GM23338 (cell line): ENCODE data around the gene NUMB. TPM values are rescaled to one million over a fixed set of nuclear protein-coding genes. Genes with fewer than 3 reads are reported as not detected.
A peak's percentile ranks its signal among the peaks of the same experiment; 100 is the strongest.

Experiments
- ATAC-seq: fragments of 200-7000 bp; cut with Tn5 transposase; 3 replicates; pipeline ENCODE4 v1.9.1; 2020
- DNase-seq: peaks from one replicate; pipeline ENCODE4 v3.0.0-alpha.2; 2015; ENCODE audit warnings: low spot score
- H2AFZ ChIP-seq: fragments of 200-600 bp; sonication (generic); 2 replicates; pipeline ENCODE4 v1.8.0; 2016; ENCODE audit warnings: antibody characterized with exemption, mild to moderate bottlenecking, moderate library complexity
- H3F3A ChIP-seq: fragments of 200-600 bp; sonication (generic); replicated peaks from 2 replicates; pipeline ENCODE4 v1.8.0; 2017; ENCODE audit warnings: antibody characterized with exemption, mixed run types, low read depth
- H3K27ac ChIP-seq: fragments of 200-600 bp; sonication (generic); 2 replicates; pipeline ENCODE4 v1.6.1; 2016; ENCODE audit warnings: low read depth
- H3K27me3 ChIP-seq: fragments of 200-600 bp; sonication (generic); 2 replicates; pipeline ENCODE4 v1.8.0; 2016; ENCODE audit warnings: mild to moderate bottlenecking, mixed run types, moderate library complexity; ENCODE audit not compliant: insufficient read depth
- H3K36me3 ChIP-seq: fragments of 200-600 bp; sonication (generic); 2 replicates; pipeline ENCODE4 v1.8.0; 2016; ENCODE audit warnings: mild to moderate bottlenecking; ENCODE audit not compliant: insufficient read depth
- H3K4me1 ChIP-seq: fragments of 200-600 bp; sonication (generic); 2 replicates; pipeline ENCODE4 v1.8.0; 2016; ENCODE audit warnings: mild to moderate bottlenecking, moderate library complexity; ENCODE audit not compliant: insufficient read depth
- H3K4me2 ChIP-seq: fragments of 200-600 bp; sonication (generic); 2 replicates; pipeline ENCODE4 v1.7.1; 2017; ENCODE audit warnings: mixed run types
- H3K4me3 ChIP-seq: fragments of 200-600 bp; sonication (generic); 2 replicates; pipeline ENCODE4 v1.6.1; 2016; ENCODE audit warnings: mixed run types
- H3K79me2 ChIP-seq: fragments of 200-600 bp; sonication (generic); replicated peaks from 2 replicates; pipeline ENCODE4 v1.8.0; 2017; ENCODE audit warnings: mild to moderate bottlenecking; ENCODE audit not compliant: insufficient read depth
- H3K9me2 ChIP-seq: fragments of 200-600 bp; sonication (generic); 2 replicates; pipeline ENCODE4 v1.8.0; 2017; ENCODE audit not compliant: insufficient read depth
- H4K20me1 ChIP-seq: fragments of 200-600 bp; sonication (generic); replicated peaks from 2 replicates; pipeline ENCODE4 v1.8.0; 2017; ENCODE audit warnings: mild to moderate bottlenecking; ENCODE audit not compliant: insufficient read depth
- H3K27ac Mint-ChIP-seq: 2 replicates; pipeline ENCODE4 v1.8.0; 2020; ENCODE audit warnings: inconsistent platforms, mild to moderate bottlenecking, moderate library complexity, mixed read lengths
- H3K27me3 Mint-ChIP-seq: 3 replicates; pipeline ENCODE4 v1.8.0; 2022; ENCODE audit warnings: low read depth, mild to moderate bottlenecking, moderate library complexity, mixed read lengths, inconsistent platforms; ENCODE audit not compliant: insufficient read depth, poor library complexity
- H3K36me3 Mint-ChIP-seq: 3 replicates; pipeline ENCODE4 v1.8.0; 2021; ENCODE audit warnings: low read depth, mild to moderate bottlenecking, inconsistent platforms, moderate library complexity, mixed read lengths
- H3K4me1 Mint-ChIP-seq: 3 replicates; pipeline ENCODE4 v1.8.0; 2020; ENCODE audit warnings: mild to moderate bottlenecking, inconsistent platforms, mixed read lengths
- H3K4me3 Mint-ChIP-seq: 3 replicates; pipeline ENCODE4 v1.8.0; 2021; ENCODE audit warnings: moderate library complexity, mild to moderate bottlenecking, inconsistent platforms, mixed read lengths
- H3K9me3 Mint-ChIP-seq: 3 replicates; pipeline ENCODE4 v1.8.0; 2020; ENCODE audit warnings: moderate library complexity, mild to moderate bottlenecking, inconsistent platforms, mixed read lengths
- CREB1 ChIP-seq: fragments of 250-450 bp; sonication (Bioruptor Pico); IDR thresholded peaks from 2 replicates; pipeline ENCODE4 v1.5.0; 2020; ENCODE audit warnings: low read depth, mild to moderate bottlenecking, moderate library complexity
- EZH2 ChIP-seq: fragments of 200-600 bp; sonication (generic); IDR thresholded peaks from one replicate; pipeline ENCODE4 v1.8.0; 2017; ENCODE audit warnings: antibody characterized with exemption, mild to moderate bottlenecking, low read depth; ENCODE audit not compliant: unreplicated experiment
- EZH2phosphoT487 ChIP-seq: fragments of 200-600 bp; sonication (generic); IDR thresholded peaks from one replicate; pipeline ENCODE4 v1.8.1; 2018; ENCODE audit warnings: antibody characterized with exemption; ENCODE audit not compliant: unreplicated experiment
- JUNB ChIP-seq: IDR thresholded peaks from one replicate; pipeline ENCODE4 v1.6.1; 2016; ENCODE audit warnings: antibody characterized with exemption; ENCODE audit not compliant: unreplicated experiment
- NANOG ChIP-seq: IDR thresholded peaks from 2 replicates; pipeline ENCODE4 v1.6.1; 2016; ENCODE audit warnings: antibody characterized with exemption, borderline replicate concordance
- POLR2AphosphoS5 ChIP-seq: IDR thresholded peaks from 2 replicates; pipeline ENCODE4 v1.6.1; 2016; ENCODE audit warnings: antibody characterized with exemption, low read depth
- STAT1 ChIP-seq: IDR thresholded peaks from one replicate; pipeline ENCODE4 v1.6.1; 2016; ENCODE audit warnings: antibody characterized with exemption; ENCODE audit not compliant: unreplicated experiment
- ZNF114 ChIP-seq: fragments of 250-450 bp; sonication (Bioruptor Pico); IDR thresholded peaks from 2 replicates; pipeline ENCODE4 v1.5.0; 2020; ENCODE audit warnings: mild to moderate bottlenecking, moderate library complexity
- ZNF331 ChIP-seq: fragments of 250-450 bp; sonication (Bioruptor Pico); IDR thresholded peaks from 2 replicates; pipeline ENCODE4 v1.5.0; 2020; ENCODE audit warnings: low read depth, mild to moderate bottlenecking, moderate library complexity
- polyA plus RNA-seq: library from polyadenylated mRNA; unstranded; fragments of >200 nt; fragmentation: Nextera tagmentation; extraction: Ambion mirVana; gene quantifications from 2 replicates; pipeline ENCODE4 v1.2.1, GENCODE V29; 2016
- total RNA-seq: library from RNA; depleted of rRNA; stranded (reverse); fragments of >200 nt; shearing (Covaris generic); gene quantifications from 2 replicates; pipeline ENCODE4 v1.2.3, GENCODE V29; 2014
- TF ChIP-seq, protein P1 (sequence below): IDR thresholded peaks from one replicate; pipeline ENCODE4 v1.6.1; 2018; ENCODE audit warnings: antibody characterized with exemption; ENCODE audit not compliant: unreplicated experiment
- TF ChIP-seq, protein P2 (sequence below): fragments of 250-450 bp; sonication (Bioruptor Pico); IDR thresholded peaks from 2 replicates; pipeline ENCODE4 v1.5.0; 2020; ENCODE audit warnings: mild to moderate bottlenecking, moderate library complexity
- TF ChIP-seq, protein P3 (sequence below): IDR thresholded peaks from 2 replicates; pipeline ENCODE4 v1.6.1; 2016; ENCODE audit warnings: antibody characterized with exemption
- TF ChIP-seq, protein P4 (sequence below), 2 experiments: fragments of 200-600 bp in 1 of 2; sonication (generic) in 1 of 2; conservative IDR thresholded peaks; 2 replicates each; pipeline versions ENCODE4 v1.5.1 to v1.6.1; 2016 to 2017; ENCODE audit warnings: antibody characterized with exemption in 2 of 2, low read depth in 2 of 2, mild to moderate bottlenecking in 2 of 2, moderate library complexity in 1 of 2

NUMB gene
- total and polyA plus RNA-seq, 2 experiments from 2014 or later = 32.1 to 36.7 TPM

DNA sequence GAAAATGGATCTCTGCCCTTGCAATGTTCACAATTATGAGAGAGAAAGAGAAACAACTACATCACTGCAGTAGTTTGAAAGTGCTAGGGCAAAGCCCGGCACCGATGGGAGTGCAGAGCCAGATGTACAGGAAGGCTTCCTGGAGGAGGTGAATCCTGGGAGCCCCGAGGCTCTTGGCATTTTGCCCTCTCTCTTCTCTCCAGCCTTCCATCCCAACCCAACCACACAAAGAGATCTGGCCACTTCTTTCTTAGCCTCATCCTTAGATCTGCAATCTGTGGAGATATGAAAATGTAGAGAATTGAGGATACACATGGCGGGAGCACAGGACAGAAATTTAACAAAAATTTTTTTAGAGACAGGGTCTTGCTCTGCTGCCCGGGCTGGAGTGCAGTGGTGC is 224.3 kb downstream of the NUMB start:
- Histone ChIP-seq H3F3A (peaks cover 30% of the 10 kb centered on the region), H3K27me3 (peaks cover 35% of the 10 kb centered on the region), H3K79me2 (no peaks in the 10 kb centered on the region), H3K4me2 (no peak overlapping the region), H2AFZ (no peak overlapping the region), H3K36me3 (no peaks in the 10 kb centered on the region), H3K9me2 (no peaks in the 10 kb centered on the region), H3K27ac (no peak overlapping the region), H4K20me1 (0 out of 2 replicates have a peak, but pooled peaks cover 1% of the 10 kb centered on the region), H3K4me3 (no peak overlapping the region), H3K4me1 (peaks cover 58% of the 10 kb centered on the region)
- DNase-seq (no peak), ATAC-seq (no peak)
- Mint-ChIP-seq H3K9me3 (no peaks in the 10 kb centered on the region; the same call in 2 of the 3 replicates), H3K27ac (no peak overlapping the region), H3K4me3 (peak overlapping the region; percentile 12; the same call in 1 of the 3 replicates), H3K4me1 (peaks cover 62% of the 10 kb centered on the region), H3K27me3 (peaks cover 42% of the 10 kb centered on the region), H3K36me3 (no peaks in the 10 kb centered on the region; the same call in 2 of the 3 replicates)
- TF ChIP-seq EZH2phosphoT487 (no peak), POLR2AphosphoS5 (no peak), CREB1 (CRISPR knock-in tag) (no peak), NANOG (no peak), STAT1 (no peak), ZNF114 (CRISPR knock-in tag) (no peak), JUNB (no peak), ZNF331 (CRISPR knock-in tag) (no peak), EZH2 (no peak)
- TF ChIP-seq, protein P1, sequence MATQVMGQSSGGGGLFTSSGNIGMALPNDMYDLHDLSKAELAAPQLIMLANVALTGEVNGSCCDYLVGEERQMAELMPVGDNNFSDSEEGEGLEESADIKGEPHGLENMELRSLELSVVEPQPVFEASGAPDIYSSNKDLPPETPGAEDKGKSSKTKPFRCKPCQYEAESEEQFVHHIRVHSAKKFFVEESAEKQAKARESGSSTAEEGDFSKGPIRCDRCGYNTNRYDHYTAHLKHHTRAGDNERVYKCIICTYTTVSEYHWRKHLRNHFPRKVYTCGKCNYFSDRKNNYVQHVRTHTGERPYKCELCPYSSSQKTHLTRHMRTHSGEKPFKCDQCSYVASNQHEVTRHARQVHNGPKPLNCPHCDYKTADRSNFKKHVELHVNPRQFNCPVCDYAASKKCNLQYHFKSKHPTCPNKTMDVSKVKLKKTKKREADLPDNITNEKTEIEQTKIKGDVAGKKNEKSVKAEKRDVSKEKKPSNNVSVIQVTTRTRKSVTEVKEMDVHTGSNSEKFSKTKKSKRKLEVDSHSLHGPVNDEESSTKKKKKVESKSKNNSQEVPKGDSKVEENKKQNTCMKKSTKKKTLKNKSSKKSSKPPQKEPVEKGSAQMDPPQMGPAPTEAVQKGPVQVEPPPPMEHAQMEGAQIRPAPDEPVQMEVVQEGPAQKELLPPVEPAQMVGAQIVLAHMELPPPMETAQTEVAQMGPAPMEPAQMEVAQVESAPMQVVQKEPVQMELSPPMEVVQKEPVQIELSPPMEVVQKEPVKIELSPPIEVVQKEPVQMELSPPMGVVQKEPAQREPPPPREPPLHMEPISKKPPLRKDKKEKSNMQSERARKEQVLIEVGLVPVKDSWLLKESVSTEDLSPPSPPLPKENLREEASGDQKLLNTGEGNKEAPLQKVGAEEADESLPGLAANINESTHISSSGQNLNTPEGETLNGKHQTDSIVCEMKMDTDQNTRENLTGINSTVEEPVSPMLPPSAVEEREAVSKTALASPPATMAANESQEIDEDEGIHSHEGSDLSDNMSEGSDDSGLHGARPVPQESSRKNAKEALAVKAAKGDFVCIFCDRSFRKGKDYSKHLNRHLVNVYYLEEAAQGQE = no peak
- TF ChIP-seq, protein P2, sequence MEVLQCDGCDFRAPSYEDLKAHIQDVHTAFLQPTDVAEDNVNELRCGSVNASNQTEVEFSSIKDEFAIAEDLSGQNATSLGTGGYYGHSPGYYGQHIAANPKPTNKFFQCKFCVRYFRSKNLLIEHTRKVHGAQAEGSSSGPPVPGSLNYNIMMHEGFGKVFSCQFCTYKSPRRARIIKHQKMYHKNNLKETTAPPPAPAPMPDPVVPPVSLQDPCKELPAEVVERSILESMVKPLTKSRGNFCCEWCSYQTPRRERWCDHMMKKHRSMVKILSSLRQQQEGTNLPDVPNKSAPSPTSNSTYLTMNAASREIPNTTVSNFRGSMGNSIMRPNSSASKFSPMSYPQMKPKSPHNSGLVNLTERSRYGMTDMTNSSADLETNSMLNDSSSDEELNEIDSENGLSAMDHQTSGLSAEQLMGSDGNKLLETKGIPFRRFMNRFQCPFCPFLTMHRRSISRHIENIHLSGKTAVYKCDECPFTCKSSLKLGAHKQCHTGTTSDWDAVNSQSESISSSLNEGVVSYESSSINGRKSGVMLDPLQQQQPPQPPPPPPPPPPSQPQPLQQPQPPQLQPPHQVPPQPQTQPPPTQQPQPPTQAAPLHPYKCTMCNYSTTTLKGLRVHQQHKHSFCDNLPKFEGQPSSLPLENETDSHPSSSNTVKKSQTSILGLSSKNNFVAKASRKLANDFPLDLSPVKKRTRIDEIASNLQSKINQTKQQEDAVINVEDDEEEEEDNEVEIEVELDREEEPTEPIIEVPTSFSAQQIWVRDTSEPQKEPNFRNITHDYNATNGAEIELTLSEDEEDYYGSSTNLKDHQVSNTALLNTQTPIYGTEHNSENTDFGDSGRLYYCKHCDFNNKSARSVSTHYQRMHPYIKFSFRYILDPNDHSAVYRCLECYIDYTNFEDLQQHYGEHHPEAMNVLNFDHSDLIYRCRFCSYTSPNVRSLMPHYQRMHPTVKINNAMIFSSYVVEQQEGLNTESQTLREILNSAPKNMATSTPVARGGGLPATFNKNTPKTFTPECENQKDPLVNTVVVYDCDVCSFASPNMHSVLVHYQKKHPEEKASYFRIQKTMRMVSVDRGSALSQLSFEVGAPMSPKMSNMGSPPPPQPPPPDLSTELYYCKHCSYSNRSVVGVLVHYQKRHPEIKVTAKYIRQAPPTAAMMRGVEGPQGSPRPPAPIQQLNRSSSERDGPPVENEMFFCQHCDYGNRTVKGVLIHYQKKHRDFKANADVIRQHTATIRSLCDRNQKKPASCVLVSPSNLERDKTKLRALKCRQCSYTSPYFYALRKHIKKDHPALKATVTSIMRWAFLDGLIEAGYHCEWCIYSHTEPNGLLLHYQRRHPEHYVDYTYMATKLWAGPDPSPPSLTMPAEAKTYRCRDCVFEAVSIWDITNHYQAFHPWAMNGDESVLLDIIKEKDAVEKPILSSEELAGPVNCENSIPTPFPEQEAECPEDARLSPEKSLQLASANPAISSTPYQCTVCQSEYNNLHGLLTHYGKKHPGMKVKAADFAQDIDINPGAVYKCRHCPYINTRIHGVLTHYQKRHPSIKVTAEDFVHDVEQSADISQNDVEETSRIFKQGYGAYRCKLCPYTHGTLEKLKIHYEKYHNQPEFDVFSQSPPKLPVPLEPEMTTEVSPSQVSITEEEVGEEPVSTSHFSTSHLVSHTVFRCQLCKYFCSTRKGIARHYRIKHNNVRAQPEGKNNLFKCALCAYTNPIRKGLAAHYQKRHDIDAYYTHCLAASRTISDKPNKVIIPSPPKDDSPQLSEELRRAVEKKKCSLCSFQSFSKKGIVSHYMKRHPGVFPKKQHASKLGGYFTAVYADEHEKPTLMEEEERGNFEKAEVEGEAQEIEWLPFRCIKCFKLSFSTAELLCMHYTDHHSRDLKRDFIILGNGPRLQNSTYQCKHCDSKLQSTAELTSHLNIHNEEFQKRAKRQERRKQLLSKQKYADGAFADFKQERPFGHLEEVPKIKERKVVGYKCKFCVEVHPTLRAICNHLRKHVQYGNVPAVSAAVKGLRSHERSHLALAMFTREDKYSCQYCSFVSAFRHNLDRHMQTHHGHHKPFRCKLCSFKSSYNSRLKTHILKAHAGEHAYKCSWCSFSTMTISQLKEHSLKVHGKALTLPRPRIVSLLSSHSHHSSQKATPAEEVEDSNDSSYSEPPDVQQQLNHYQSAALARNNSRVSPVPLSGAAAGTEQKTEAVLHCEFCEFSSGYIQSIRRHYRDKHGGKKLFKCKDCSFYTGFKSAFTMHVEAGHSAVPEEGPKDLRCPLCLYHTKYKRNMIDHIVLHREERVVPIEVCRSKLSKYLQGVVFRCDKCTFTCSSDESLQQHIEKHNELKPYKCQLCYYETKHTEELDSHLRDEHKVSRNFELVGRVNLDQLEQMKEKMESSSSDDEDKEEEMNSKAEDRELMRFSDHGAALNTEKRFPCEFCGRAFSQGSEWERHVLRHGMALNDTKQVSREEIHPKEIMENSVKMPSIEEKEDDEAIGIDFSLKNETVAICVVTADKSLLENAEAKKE (CRISPR knock-in tag) = no peak
- TF ChIP-seq, protein P3, sequence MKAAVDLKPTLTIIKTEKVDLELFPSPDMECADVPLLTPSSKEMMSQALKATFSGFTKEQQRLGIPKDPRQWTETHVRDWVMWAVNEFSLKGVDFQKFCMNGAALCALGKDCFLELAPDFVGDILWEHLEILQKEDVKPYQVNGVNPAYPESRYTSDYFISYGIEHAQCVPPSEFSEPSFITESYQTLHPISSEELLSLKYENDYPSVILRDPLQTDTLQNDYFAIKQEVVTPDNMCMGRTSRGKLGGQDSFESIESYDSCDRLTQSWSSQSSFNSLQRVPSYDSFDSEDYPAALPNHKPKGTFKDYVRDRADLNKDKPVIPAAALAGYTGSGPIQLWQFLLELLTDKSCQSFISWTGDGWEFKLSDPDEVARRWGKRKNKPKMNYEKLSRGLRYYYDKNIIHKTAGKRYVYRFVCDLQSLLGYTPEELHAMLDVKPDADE = no peak
- TF ChIP-seq, protein P4, sequence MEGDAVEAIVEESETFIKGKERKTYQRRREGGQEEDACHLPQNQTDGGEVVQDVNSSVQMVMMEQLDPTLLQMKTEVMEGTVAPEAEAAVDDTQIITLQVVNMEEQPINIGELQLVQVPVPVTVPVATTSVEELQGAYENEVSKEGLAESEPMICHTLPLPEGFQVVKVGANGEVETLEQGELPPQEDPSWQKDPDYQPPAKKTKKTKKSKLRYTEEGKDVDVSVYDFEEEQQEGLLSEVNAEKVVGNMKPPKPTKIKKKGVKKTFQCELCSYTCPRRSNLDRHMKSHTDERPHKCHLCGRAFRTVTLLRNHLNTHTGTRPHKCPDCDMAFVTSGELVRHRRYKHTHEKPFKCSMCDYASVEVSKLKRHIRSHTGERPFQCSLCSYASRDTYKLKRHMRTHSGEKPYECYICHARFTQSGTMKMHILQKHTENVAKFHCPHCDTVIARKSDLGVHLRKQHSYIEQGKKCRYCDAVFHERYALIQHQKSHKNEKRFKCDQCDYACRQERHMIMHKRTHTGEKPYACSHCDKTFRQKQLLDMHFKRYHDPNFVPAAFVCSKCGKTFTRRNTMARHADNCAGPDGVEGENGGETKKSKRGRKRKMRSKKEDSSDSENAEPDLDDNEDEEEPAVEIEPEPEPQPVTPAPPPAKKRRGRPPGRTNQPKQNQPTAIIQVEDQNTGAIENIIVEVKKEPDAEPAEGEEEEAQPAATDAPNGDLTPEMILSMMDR (conservative IDR thresholded peaks at IDR 0.05; ENCODE audit: low read depth in 2 of 2) = no peak
